HG03280 (cell line): ENCODE results near the gene STPG3.

Experiments
- ATAC-seq: cut with Tn5 transposase; IDR thresholded peaks from one replicate; pipeline ENCODE4 v1.9.1; 2021; ENCODE audit warnings: mild to moderate bottlenecking, moderate library complexity; ENCODE audit not compliant: unreplicated experiment

STPG3 gene

DNA sequence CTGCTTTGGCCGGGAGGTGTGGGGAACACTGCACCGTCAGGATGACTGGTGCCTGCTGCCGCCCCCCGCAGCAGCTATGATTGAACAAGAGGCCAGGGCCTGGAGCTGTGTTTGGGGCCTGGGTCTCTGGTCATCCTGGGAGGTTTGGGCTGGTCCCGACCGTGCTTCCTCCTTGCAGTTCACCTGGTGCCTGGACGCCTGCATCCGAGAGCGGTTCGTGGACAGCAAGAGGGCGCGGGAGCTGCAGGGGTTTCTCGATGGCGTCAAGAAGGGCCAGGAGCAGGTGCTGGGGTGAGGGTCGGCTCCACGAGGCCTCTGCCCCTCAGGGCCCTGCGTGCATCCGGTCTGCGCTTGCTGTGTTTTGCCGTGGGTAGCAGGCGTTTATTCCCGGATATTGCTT lies 13.0 kb downstream of the STPG3 start:
- no peak for ATAC-seq

DNA sequence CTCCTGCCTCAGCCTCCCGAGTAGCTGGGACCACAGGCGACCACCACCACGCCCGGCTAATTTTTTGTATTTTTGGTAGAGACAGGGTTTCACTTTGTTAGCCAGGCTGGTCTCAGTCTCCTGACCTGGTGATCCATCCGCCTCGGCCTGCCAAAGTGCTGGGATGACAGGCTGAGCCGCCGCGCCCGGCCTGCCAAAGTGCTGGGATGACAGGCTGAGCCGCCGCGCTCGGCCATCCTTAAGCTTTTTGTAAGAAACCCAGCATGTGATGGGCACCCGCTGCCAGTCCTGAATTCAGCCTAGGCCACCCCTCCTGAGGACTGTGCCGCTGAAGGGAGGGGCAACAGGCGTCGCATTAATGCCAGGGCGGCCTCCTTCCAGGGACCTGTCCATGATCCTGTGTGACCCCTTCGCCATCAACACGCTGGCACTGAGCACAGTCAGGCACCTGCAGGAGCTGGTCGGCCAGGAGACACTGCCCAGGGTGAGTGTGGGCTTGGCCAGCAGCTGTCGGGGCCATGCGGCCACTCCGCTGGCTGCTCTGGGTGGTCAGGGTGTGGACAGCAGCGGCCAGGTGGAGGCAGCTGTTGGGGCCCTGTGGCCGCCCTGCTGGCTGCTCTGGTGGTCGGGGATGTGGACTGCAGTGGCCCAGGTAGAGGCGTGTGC lies 14.5 kb downstream of the STPG3 start:
- ATAC-seq: no peak

DNA sequence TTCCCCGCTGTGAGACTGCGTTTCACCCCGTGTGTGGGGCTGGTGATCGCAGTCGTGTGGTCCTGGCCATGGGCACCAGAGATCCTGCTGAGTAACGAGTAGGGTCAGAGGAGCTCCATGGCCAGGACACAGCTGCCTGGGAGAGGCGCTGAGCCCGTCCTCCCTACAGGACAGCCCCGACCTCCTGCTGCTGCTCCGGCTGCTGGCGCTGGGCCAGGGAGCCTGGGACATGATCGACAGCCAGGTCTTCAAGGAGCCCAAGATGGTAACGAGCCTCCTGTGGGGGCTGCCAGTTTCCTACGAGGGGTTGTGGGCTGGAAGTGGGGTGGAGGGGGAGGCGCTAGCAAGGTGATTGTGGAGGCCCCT lies 15.1 kb downstream of the STPG3 start:
- ATAC-seq: no peak

DNA sequence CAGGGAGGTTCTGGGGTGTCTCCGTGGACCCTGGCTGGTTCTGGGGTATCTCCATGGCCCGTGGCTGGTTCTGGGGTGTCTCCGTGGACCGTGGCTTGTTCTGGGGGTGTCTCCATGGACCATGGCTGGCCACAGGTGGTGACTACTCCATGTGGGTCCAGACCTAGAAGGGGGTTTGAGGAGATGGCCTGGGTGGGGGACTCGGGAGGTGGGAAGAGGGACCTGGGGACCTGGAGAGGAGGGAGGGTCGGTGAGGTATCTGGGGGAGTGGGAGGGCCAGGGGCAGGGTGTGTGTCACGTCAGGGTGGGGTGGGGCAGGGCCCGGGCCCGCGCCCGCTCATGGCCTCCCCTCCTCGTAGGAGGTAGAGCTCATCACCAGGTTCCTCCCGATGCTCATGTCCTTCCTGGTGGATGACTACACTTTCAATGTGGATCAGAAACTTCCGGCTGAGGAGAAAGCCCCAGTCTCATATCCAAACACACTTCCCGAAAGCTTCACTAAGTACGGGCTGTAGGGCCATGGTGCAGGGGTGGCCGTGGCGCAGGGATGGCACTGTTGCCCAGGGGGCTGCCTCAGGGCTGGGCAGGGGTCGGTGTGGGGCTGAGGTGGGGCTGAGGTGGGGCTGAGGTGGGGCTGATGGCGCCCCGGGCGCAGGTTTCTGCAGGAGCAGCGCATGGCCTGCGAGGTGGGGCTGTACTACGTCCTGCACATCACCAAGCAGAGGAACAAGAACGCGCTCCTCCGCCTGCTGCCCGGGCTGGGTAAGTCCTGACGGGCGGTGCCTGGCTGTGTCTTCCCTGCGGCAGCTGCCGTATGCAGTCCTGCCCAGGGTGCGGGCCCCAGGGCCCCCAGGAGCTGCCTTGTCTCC lies 15.7 kb downstream of the STPG3 start:
- no peak for ATAC-seq

DNA sequence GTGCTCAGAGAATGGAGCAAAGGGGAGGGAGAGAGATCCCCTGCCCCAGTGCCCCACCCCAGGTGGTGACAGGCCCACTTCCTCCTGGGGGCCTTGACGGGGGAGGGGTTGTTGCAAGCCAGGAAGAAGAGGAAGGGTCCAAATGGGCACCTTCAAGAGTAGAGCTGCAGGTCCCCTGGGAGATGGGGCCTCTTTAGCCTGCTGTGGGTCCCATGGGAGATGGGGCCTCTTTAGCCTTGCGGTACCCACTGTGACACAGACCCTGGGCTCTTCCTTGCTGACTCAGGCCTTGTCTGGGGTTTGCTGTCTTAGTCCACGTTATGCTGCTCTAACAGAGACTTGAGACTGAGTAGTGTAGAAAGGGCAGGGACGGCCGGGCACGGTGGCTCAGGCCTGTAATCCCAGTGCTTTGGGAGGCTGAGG lies 16.9 kb downstream of the STPG3 start:
- no peak for ATAC-seq

DNA sequence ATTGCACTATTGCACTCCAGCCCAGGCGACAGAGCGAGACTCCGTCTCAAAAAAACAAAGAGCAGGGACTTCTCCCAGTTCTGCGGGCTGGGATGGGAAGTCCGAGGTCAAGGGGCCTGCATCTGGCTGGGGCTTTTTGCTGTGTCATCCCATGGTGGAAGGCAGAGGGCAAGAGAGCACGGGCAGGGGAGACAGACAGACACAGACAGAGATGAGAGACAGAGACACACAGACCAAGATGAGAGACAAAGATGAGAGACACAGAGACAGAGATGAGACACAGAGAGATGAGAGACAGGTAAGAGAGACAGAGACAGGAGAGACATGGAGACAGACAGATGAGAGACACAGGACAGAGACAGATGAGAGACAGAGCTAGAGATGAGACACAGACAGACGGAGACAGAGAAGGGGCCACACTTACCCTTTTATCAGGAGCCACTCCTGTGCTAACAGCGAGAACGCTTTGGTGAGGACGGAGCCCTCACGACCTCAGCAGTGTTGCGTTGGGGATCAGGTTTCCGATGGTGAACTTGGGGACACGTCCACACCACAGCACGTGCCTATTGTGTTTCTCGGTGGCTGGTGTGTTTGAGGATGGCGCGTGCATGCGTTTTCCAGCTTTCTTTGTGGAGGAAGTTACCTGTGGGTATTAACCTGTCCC lies 17.6 kb downstream of the STPG3 start:
- ATAC-seq: no peak

DNA sequence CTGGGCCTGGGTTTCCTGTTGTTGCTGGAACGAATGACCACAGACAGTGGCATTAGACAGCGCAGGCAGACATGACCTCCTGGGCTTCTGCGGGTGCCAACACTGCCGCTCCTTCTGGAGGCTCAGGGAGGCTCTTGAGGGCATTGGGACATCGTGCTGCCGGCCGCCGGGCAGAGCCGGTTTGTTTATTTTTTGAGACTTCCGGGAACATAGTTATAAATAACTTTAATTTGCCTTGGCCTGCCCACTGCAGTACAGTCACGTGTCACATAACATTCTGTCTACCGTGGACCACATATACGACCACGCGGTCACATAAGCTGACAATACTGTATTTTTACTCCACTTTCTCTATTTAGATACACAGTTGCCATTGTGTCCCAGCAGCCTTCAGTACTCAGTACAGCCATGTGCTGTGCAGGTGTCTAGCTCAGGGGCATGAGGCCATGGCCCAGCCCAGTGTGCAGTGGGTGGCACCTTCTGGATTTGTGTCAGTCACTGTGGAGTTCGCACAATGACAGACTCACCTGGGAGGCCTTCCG lies 18.2 kb downstream of the STPG3 start:
- no peak for ATAC-seq

DNA sequence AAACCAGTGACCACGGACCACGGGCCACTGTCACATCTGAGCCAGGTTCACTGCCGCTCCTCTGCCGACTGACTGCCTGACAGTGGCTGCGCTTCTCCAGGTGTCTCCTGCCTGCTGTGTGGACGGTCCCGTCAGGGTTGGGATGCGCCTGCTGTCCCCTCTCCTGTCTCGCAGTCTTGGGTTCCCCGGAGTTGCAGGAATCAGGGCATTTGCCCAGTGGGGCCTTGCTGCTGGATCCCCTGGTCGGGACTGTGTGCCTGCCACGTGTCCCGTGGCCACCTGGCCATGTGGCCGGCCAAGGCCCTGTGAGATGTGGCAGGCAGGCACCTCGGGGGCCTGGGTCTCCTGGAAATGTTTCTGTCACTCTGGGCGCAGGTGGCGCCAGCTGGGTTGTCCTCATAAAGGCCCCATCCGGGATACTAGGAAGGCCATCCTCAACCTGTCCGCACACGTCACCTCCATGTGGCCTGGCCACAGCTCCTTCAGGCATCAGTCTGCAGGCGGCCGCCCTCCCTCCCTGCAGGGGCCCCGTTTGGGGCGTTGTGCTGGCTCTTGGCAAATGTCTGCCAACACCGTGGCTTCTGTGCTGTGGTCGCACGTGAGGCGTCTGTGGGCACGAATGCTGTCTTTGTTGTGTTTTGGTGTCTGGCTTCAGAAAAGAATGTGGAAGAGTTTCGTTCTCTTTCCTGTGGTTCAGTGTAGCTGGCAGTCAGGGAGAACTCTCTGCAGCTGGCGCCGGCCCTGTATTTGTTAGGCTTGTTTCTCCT lies 20.0 kb downstream of the STPG3 start:
- ATAC-seq: no peak

DNA sequence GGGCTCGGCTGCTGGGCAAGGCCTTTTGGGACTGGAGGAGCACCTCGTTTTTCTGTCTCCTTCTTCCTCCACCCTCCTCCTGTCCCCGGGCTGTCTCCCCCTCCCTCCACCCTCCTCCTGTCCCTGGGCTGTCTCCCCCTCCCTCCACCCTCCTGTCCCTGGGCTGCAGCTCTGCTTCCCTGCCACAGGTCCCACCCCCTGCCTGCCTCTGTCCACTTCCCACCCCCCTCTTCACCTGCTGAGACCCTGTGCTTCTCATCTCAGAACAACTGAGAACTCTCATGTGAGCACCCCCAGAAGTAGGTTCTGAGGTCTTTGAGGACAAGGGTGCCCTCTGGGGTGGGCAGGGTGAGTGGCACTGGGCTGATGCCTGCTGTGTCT lies 20.6 kb downstream of the STPG3 start:
- no peak for ATAC-seq

DNA sequence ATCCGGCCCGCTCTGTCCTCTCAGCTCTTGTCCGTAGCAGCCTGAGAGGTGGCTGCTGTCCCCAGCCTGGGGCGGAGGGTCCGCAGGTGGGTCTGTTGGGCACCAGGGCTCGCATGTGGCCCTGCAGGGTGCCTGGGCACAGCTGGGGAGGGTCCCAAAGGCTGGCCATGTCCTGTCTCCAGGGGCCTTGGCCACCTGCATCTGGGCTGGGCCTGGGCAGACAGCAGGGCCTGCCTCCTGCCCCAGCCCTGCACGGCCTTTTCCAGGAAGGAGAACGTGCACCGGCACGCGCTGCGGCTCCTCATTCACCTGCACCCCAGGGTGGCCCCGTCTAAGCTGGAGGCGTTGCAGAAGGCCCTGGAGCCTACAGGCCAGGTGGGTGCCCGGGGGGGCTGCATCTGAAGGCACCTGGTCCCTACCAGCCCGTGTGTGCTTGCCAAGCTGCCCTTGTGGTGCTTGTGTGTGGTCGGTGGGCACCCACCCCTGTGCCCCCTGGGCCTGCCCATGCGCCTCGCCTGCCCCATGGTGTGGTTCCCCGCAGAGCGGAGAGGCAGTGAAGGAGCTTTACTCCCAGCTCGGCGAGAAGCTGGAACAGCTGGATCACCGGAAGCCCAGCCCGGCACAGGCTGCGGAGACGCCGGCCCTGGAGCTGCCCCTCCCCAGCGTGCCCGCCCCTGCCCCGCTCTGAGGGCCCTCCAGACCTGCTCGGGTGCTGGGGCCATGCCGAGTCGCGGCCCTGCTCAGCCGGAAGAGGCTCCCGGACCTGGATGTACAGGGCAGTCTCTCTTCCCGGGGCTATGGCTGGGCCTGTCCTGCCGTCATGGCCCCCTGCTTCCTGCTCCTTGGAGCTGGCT lies 21.4 kb downstream of the STPG3 start:
- no peak for ATAC-seq

DNA sequence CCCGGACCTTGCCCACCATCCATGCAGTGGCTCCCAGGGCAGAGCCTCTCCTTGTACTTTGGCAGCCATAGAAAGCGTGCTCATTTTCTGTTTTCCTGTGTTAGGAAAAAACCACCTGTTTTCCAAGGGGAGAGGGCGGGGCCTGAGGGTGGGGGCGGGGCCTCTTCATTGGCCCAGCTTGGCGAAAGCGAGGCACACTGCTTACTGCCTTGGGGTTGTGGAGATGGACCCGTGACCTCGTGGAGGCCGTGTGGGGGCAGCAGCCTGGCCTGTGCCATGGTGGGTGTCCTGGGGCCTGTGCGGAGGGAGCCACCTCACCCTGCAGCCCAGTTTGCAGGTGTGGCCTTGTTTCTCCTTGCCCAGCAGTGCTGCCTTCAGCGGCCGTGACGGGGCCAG lies 22.0 kb downstream of the STPG3 start:
- ATAC-seq: no peak

DNA sequence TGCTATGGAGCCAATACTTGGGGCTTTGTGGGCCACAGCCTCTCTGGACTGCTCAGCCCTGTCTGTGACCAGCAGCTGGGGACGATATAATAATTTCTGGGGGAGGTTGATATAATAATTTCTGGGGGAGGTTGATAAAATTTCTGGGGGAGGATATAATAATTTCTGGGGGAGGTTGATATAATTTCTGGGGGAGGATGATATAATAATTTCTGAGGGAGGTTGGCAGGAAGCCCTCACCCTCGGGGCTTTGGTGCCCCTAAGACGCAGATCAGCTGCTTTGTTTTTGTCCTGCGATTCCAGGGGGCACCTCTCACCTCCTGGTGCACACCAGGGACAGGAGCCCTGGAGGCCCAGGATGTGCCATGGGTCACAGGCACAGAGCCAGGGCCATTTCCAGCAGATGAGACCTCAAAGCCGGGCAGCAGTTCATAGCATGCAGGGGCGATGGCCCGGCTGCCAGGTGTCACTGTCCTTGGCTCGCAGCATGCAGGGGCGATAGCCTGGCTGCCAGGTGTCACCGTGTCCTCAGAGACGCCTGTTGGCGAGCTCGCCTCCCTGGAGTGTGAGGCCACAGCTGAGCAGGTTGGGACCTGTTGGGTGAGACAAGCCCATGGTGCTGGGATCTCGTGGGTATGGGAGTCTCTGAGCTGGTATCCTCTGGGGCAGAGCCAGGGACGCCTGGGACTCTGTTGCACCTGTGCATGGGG lies 22.7 kb downstream of the STPG3 start:
- ATAC-seq: no peak

DNA sequence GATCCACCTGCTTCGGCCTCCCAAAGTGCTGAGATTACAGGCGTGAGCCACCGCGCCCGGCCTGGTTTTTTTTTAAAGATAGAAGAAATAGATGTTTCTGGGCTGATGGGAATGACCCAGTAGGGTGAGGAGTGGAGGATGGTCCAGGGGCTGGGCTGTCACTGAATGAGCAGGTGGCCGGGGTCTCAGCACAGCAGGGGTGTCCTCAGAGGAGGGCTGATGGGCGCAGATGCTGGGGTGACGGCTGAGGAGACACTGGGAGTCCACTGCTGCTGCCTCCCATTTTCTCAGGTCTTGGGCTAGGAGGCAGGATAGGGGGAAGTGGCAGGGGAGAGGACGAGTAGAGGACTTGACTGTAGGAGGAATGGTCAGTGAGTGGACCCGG lies 24.1 kb downstream of the STPG3 start:
- ATAC-seq: no peak

DNA sequence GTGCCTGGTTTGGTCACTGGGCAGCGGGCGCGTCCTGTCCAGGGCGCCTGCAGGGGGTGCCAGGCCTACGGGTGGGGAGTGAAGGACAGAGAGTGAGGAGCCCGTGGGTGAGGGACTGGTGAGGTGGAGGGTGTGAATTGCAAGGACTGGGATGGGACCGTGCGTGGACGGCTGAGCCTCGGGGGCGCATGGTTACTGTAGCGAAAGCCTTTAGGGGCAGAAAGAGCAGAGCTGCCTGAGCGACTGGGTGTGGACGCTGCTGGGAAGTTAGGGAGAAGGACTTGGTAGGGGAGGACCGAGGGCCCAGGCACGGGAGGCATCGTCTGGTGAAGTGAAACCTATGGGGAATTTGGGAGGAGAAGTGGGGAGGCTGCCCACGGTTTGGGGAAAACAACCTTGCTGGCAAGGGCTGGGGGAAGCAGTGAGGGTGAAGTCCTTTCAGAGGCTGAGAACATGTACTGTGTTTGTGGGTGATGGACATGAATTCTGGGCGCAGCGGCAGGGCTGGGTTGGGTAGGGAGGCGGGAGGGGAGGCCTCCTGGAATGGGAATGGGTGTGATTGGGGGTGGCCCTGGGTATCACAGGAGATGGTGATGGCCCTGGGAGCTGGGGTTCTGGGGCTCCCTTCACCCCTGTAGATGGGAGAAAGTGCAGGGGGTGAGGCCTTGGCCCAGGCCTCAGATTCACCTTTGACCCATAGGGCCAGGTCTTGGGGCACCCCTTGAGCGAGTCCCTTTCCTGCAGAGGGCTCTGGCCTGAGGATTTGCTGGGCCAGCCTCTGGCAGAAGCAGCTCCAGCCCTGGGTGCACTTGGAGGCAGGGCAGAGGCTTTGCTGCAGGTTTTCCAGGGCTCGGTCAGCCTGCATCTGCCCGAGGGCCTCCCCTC lies 24.7 kb downstream of the STPG3 start:
- no peak for ATAC-seq

DNA sequence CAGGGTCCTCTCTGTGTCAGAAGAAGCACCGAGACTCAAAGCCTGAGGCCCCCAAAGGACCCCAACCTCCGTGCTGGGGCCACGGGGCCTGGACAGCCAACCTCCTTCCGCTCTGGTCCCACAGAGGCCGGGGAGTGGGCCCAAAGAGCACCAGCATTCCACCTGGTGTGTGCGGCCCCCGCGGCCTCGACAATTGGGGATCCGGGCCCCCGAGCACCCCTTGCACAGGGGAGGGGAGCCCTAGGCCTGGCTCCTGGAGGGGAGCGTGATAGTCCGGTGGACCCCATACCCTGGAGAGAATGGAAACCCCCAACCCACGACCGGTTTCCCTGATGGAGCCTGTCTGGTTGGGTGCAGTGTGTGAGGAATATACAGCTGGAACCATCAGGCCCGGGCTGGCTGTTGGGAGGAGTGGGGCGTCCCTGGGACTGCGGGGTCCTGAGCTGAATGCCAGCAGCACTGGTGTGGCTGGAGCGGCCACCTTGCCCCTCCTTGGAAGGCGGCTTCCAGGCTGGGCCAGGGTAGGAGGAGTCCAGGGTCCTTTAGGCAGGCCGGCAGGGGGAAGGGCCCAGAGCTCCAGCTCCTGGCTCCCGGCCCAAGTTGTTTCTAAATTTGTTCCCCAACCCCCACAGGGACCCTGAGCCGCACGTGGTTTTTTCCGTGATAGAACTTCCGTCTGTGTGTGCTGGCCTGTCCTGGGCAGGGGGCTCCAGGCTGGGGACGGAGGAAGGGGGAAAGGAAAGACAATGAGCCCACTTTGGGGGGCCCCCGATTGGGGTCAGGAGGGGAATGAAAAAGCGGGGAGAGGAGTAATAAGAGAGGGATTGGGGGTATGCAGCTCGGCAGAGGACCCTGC lies 25.6 kb downstream of the STPG3 start:
- no peak for ATAC-seq

DNA sequence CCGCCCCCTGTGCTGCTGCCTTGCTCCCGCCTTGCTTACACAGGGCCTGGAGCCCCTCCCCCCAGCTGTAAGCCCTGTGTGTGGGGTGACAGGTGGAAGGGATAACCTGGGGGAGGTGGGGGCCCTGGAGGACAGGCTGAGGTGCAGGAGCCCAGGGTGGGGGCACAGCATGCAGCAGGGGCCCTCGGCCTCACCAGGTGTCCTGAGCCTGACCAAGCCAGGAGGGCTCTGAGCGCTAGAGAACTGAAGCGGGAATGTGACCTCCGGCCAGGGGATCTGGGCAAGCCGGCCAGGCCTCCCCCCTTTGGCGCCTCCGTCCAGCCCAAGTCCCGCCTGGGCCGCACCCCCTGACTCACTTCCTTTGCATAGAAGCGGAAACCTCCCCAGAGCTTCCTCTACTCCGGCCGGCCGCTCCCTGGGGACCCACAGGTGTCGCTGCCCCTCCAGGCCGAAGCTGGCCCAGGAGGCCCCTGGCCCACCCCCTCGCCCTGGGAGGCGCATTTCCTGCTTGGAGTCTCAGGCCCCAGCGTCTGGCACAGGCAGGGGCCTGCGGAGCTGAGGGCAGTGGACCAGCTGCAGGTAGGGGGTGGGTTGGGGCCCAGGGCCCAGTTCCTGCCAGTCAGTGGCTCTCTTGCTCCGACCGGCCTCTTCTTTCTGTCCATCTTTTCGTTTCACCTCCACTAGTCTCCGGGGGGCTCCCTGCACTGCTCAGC lies 26.4 kb downstream of the STPG3 start, which contains the start of gene TOR4A:
TOR4A (plus strand) TSS at position 398 of the 713 bp plus-strand sequence. CDS start 964 bp downstream, outside the sequence.
- peak; percentile 65 for ATAC-seq
